Calu3 (cell line): Measurements from ENCODE around the gene SCGB1C1. TPM values are rescaled to one million over a fixed set of nuclear protein-coding genes. Genes with fewer than 3 reads are reported as not detected.

Source experiments
- BruUV-seq: library from RNA; stranded (reverse); fragments of 400-500 nt; replicated peaks from 2 replicates; lab custom pipeline; 2021; lab: Mats Ljungman, UMichigan
- CTCF ChIA-PET: fragments of 300-600 bp; sonication (Branson Sonifier 250); formaldehyde crosslinking; loops from one replicate; lab custom pipeline; 2022; ENCODE audit warnings: antibody characterized with exemption; lab: Charles Lee
- DNase-seq: peaks from one replicate; pipeline ENCODE4 v3.0.0; 2022
- H3K27ac Mint-ChIP-seq: one replicate; pipeline ENCODE4 v1.8.0; 2022; ENCODE audit warnings: mixed read lengths; ENCODE audit not compliant: unreplicated experiment
- H3K27me3 Mint-ChIP-seq: one replicate; pipeline ENCODE4 v1.8.0; 2022; ENCODE audit warnings: mixed read lengths; ENCODE audit not compliant: unreplicated experiment
- H3K36me3 Mint-ChIP-seq: one replicate; pipeline ENCODE4 v1.8.0; 2022; ENCODE audit warnings: mild to moderate bottlenecking, moderate library complexity, mixed read lengths; ENCODE audit not compliant: insufficient read depth, unreplicated experiment
- H3K4me1 Mint-ChIP-seq: one replicate; pipeline ENCODE4 v1.8.0; 2022; ENCODE audit warnings: mild to moderate bottlenecking, low read depth, mixed read lengths; ENCODE audit not compliant: unreplicated experiment
- H3K4me3 Mint-ChIP-seq: one replicate; pipeline ENCODE4 v1.8.0; 2022; ENCODE audit warnings: mild to moderate bottlenecking, low read depth, moderate library complexity, mixed read lengths; ENCODE audit not compliant: unreplicated experiment
- H3K9me3 Mint-ChIP-seq: one replicate; pipeline ENCODE4 v1.8.0; 2022; ENCODE audit warnings: low read depth, mixed read lengths; ENCODE audit not compliant: unreplicated experiment
- CTCF ChIP-seq: fragments of 200-600 bp; IDR thresholded peaks from one replicate; pipeline ENCODE4 v1.8.0; 2022; ENCODE audit warnings: antibody characterized with exemption; ENCODE audit not compliant: unreplicated experiment
- intact Hi-C: fragments of 100-400 bp; cut with micrococcal nuclease; formaldehyde crosslinking; loops from one replicate; pipeline ENCODE4 v1.10.0; 2022; ENCODE audit not compliant: unreplicated experiment
- total RNA-seq: library from RNA; stranded (reverse); gene quantifications from 2 replicates; pipeline ENCODE4 v1.2.3, GENCODE V29; 2022

Gene SCGB1C1
- total RNA-seq, 1 experiment from 2014 or later, result not detected

- no peak overlapping the region for H3K27ac Mint-ChIP-seq
- H3K4me1 Mint-ChIP-seq, result no peaks in the 10 kb centered on the region
- no peaks in the 10 kb centered on the region for H3K27me3 Mint-ChIP-seq
- intact Hi-C loops, result loop anchor here (10.0 kb wide), 1 partner anchor 315 kb away; no protein-coding TSS in a partner anchor
- CTCF ChIA-PET, result no interaction called here
- peaks cover 25% of the 10 kb centered on the region for H3K36me3 Mint-ChIP-seq
- BruUV-seq, result no TSS peak
- no peak overlapping the region for H3K4me3 Mint-ChIP-seq
- DNase-seq, result no peak
- peaks cover 2% of the 10 kb centered on the region for H3K9me3 Mint-ChIP-seq
- no peak for TF ChIP-seq CTCF
Observed at GRCh38 chr11:199782-200181, 6.9 kb downstream of the SCGB1C1 start.

- TF ChIP-seq CTCF, result no peak
- H3K9me3 Mint-ChIP-seq, result peaks cover 2% of the 10 kb centered on the region
- no peak overlapping the region for H3K4me3 Mint-ChIP-seq
- no TSS peak for BruUV-seq
- intact Hi-C loops, result loop anchor here (10.0 kb wide), 1 partner anchor 314 kb away; no protein-coding TSS in a partner anchor
- H3K4me1 Mint-ChIP-seq, result no peaks in the 10 kb centered on the region
- H3K36me3 Mint-ChIP-seq, result peaks cover 25% of the 10 kb centered on the region
- no peaks in the 10 kb centered on the region for H3K27me3 Mint-ChIP-seq
- H3K27ac Mint-ChIP-seq, result no peak overlapping the region
- CTCF ChIA-PET, result no interaction called here
- no peak for DNase-seq
Observed at GRCh38 chr11:200224-201003, 7.5 kb downstream of the SCGB1C1 start.

GRCh38 chr11:201966-202365, 9.1 kb downstream of the SCGB1C1 start:
- Mint-ChIP-seq H3K27me3 (no peaks in the 10 kb centered on the region), H3K9me3 (peaks cover 2% of the 10 kb centered on the region), H3K27ac (no peak overlapping the region), H3K4me3 (no peak overlapping the region), H3K36me3 (peaks cover 38% of the 10 kb centered on the region), H3K4me1 (no peaks in the 10 kb centered on the region)
- DNase-seq, result no peak
- CTCF ChIA-PET, result no interaction called here
- BruUV-seq, result no TSS peak
- TF ChIP-seq CTCF, result no peak
- intact Hi-C loops, result loop anchor here (10.0 kb wide), 1 partner anchor 313 kb away; no protein-coding TSS in a partner anchor

- intact Hi-C loops, result loop anchor here (10.0 kb wide), 1 partner anchor 312 kb away; no protein-coding TSS in a partner anchor
- H3K4me1 Mint-ChIP-seq, result no peaks in the 10 kb centered on the region
- H3K9me3 Mint-ChIP-seq, result peaks cover 2% of the 10 kb centered on the region
- H3K4me3 Mint-ChIP-seq, result no peak overlapping the region
- H3K27ac Mint-ChIP-seq, result no peak overlapping the region
- CTCF ChIA-PET, result no interaction called here
- no peaks in the 10 kb centered on the region for H3K27me3 Mint-ChIP-seq
- TF ChIP-seq CTCF, result no peak
- BruUV-seq, result no TSS peak
- no peak for DNase-seq
- peaks cover 44% of the 10 kb centered on the region for H3K36me3 Mint-ChIP-seq
Observed at GRCh38 chr11:202490-202889, 9.6 kb downstream of the SCGB1C1 start.
